GM10248 (cell line): ENCODE measurements around the gene ARHGAP20.
"Not testable (repeated sequence)": the region's sequence is repeated elsewhere in the genome, so short reads cannot be mapped to it uniquely, and the experiment has no call there.

Experiments
- CTCF ChIA-PET: fragments of 300-600 bp; sonication (Branson Sonifier 250); formaldehyde crosslinking; extraction: SDS; loops from one replicate; lab custom pipeline; 2021; ENCODE audit warnings: antibody characterized with exemption; lab: Yijun Ruan, JAX
- POLR2A ChIA-PET: fragments of 350-650 bp; sonication (Branson Sonifier 250); formaldehyde crosslinking; extraction: SDS; loops from one replicate; lab custom pipeline; 2020; ENCODE audit warnings: antibody characterized with exemption; lab: Yijun Ruan, JAX
- DNase-seq: peaks from one replicate; pipeline ENCODE4 v3.0.0; 2012; ENCODE audit errors: extremely low spot score
- TF ChIP-seq, protein P1 (sequence below): IDR thresholded peaks from 2 replicates; pipeline ENCODE4 v1.5.1; 2012; ENCODE audit warnings: mild to moderate bottlenecking, low read depth; ENCODE audit errors: extremely low read depth, missing control alignments, control extremely low read depth

The ARHGAP20 gene

DNA sequence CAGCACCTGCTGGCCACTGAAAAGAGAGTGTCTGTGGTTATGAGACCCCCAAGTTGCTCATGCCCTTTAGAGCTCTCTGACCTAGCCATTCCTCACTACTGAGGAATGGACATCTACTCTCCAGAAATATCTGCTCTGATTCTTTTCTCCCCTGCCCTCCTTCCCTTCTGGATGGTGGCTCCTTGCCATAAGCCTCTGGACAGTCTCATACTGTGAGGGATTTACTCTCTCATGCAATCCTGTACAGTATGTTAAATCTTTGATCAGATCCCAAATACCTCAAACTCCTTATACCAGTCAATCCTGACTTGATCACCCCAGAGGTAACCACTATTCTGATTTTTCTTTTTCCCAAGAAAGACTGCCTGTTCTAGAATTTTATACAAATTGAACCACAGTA, 80.7 kb downstream of the ARHGAP20 start:
- POLR2A ChIA-PET = no interaction called here
- DNase-seq = no peak
- TF ChIP-seq, protein P1, sequence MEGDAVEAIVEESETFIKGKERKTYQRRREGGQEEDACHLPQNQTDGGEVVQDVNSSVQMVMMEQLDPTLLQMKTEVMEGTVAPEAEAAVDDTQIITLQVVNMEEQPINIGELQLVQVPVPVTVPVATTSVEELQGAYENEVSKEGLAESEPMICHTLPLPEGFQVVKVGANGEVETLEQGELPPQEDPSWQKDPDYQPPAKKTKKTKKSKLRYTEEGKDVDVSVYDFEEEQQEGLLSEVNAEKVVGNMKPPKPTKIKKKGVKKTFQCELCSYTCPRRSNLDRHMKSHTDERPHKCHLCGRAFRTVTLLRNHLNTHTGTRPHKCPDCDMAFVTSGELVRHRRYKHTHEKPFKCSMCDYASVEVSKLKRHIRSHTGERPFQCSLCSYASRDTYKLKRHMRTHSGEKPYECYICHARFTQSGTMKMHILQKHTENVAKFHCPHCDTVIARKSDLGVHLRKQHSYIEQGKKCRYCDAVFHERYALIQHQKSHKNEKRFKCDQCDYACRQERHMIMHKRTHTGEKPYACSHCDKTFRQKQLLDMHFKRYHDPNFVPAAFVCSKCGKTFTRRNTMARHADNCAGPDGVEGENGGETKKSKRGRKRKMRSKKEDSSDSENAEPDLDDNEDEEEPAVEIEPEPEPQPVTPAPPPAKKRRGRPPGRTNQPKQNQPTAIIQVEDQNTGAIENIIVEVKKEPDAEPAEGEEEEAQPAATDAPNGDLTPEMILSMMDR = no peak
- CTCF ChIA-PET = no interaction called here

DNA sequence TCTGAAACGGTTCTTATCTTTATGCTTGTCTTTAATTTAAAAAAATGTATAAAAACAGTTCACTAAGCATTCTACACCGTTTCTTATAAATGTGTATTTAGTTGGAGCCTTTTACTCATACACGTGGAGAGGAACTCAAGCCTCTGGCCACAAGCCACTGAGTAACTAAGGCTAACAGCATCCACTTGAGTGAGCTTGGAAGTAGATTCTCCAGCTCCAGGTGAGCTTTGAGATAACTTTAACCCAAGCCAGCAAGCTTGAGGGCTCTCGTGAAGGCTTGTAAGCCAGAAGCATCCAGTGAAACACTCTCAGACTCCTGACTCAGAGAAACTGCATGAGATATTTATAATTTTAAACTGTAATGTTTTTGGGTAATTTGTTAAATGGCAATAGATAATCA, 82.6 kb downstream of the ARHGAP20 start:
- POLR2A ChIA-PET = no interaction called here
- CTCF ChIA-PET = interaction anchor here (0.9 to 1.2 kb wide), 2 partner anchors 9 kb away, joined by 3 read pairs; no protein-coding TSS in a partner anchor
- no peak for DNase-seq
- TF ChIP-seq, protein P1 = no peak

DNA sequence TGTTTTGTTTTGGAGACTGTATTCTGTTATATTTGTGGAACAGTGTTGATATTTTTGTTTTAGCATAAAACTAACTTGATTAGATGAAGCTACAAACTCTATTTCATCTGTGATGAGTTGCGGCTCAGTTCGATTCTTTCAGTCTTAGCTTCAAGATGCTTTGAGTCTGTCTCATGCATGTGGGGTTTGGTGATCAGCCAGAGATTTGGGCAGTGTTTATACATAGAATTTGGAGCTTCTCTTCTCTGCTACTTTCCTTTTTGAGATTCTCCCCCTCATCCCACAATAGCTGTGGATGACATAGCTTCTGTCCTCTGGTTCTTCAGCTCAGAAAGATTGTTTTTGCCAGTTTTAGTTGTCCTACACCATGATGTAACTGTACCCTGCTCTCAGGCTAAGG, 90.4 kb downstream of the ARHGAP20 start:
- TF ChIP-seq, protein P1 = no peak
- CTCF ChIA-PET = interaction anchor here (1.4 kb wide), 1 partner anchor 10 kb away, joined by 4 read pairs; no protein-coding TSS in a partner anchor
- no peak for DNase-seq
- POLR2A ChIA-PET = no interaction called here

DNA sequence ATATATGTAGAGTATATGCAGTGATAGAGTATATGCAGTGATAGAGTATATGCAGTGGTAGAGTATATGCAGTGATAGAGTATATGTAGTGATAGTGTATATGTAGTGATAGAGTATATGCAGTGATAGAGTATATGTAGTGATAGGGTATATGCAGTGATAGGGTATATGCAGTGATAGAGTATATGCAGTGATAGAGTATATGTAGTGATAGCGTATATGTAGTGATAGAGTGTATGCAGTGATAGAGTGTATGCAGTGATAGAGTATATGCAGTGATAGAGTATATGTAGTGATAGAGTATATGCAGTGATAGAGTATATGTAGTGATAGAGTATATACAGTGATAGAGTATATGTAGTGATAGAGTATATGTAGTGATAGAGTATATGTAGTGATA, 92.9 kb downstream of the ARHGAP20 start:
- DNase-seq, POLR2A ChIA-PET, CTCF ChIA-PET: not testable (repeated sequence)

DNA sequence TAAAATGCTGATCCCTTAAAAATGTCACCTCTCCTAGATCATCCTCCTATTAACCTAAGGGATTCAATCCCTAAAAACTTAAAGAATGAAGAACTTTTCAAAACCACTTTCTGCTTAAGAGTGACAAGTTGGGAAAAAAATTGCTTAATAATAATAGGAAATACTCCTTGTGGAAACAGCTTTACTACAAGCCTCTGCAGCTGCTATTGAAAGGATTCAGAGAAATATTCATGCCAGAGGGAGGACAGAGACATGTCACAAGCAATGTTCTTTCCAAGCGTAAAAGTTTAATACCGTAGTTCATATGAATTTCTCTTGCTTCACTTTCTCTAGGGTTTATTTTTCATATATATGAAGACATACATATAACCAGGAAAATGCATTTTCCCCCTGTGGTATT, 98.2 kb downstream of the ARHGAP20 start:
- POLR2A ChIA-PET = no interaction called here
- DNase-seq = no peak
- CTCF ChIA-PET = no interaction called here
- TF ChIP-seq, protein P1 = no peak

DNA sequence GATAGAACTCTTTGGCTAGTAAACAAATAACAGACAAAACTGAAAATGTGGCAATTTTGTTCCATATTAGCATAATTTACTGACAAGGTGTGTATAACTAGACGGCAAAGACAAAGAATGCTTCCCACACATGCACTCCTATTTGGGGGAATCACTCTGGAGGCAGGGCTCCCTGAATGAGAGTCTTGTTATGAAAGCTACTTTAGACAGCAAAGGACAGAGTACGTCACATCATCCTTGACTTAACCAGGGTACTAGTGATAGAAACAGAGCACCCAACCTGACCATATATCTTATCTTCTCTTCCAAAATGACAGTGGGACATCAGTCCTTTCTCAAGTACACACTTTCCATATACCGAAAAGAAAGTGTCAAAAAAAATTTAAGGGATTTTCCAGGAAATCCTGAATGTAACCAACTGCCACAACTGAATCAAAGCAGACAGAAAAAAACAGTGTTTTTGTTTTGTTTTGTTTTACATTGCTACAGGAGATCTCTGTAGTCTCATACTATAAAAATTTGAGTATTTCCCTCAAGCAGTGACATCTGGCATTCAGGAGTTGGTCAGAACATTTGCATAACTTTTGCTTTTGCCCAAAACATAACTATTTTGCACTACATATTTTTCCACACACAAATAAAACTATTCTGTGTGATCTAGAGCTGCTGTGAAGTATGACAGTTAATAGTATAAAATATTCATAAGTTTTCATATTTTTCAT, 98.9 kb downstream of the ARHGAP20 start:
- ChIA-PET POLR2A (no interaction called here), CTCF (no interaction called here)
- no peak for DNase-seq
- TF ChIP-seq, protein P1 = no peak

DNA sequence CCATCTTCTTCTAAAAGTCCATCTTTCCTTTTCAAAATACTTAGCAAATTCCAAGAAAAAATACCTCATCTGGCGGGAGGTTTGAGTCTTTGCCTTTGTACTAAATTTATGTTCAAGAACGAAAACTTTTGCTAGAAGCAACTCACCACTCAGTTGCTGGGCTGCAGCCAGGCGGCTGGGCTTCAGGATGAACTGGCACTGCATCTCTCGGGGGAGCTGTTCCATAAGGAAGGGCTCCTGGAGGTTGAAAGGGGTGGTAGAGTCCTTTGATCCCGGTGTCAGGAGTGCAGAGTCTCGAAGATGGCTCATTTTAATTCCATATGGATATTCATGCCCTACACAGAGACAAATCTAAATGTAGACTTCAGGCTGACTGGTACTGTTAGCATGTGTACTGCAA, 105.8 kb downstream of the ARHGAP20 start:
- TF ChIP-seq, protein P1 = no peak
- ChIA-PET CTCF (interaction anchor here (1.0 kb wide), 1 partner anchor 61 kb away, joined by 3 read pairs; no protein-coding TSS in a partner anchor), POLR2A (no interaction called here)
- DNase-seq = no peak
